DMS153 treated with DMSO at 0.1 percent for 48 hours (cell line): ENCODE measurements around the gene IKZF2.
A peak's percentile ranks its signal among the peaks of the same experiment; 100 is the strongest.

Experiments used
- DNase-seq: peaks from one replicate; lab custom pipeline; 2025; ENCODE audit not compliant: unreplicated experiment; lab: John Stamatoyannopoulos, UW

IKZF2 gene

DNA sequence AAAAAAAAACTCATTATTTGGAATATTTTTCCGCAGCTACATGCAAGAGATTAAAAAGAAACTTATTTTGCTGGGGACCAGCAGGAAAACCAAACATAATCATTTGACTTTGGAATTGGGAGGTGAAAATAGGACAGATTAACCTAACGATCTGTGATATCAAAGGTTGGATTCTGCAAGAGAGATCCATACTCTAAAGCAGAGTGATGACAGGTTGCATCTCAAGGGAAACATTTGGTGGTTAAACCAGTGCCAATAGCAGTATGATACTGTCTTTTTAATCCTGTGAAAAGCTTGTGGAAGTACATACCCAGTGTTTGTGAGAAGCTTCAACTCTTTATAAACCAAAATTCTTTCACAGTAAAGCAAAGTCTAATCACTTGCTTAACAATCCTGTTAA lies 5.3 kb upstream of the IKZF2 start:
- no peak for DNase-seq

DNA sequence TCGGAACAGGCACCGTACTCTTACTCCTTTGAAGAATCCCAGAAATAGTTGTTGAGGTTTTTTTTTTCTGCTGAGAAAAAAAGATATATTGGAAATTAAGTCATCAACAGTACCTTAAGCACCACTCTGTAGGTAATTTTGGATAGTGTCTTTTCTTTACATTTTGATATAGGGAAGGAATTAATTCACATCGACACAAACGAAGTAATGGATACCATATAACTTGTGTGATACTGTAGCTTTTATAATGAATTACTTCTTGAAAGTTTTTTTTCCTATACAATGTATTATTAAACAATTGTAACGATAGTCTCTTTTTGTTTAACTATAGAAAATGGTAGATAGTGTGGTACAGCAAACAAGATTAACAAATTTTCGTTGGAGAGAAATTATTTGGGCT lies 1.5 kb upstream of the IKZF2 start:
- no peak for DNase-seq

GRCh38 chr2:213152065-213152794 lies 818 bp upstream of the IKZF2 start:
- peak; percentile 31 for DNase-seq

GRCh38 chr2:213150315-213151097 lies 906 bp downstream of the IKZF2 start:
- DNase-seq, result no peak

DNA sequence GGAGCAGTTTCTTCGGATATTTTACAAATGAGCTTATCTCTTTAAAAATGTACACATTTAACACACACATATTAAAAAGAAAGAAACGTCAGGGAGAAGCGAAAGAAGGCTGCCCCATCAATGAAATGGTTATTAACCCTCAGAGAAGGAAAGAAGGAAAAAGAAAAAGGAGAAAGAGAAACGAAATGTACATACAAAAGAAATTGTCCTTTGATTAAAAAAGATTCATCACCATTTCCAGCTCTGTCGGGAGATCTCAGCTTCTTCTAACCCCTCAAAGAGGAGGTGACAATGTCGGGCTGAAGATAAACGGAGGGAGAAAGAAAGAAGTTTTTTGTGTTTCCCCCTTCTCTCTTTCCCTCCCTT lies 1.5 kb downstream of the IKZF2 start:
- DNase-seq, result no peak

DNA sequence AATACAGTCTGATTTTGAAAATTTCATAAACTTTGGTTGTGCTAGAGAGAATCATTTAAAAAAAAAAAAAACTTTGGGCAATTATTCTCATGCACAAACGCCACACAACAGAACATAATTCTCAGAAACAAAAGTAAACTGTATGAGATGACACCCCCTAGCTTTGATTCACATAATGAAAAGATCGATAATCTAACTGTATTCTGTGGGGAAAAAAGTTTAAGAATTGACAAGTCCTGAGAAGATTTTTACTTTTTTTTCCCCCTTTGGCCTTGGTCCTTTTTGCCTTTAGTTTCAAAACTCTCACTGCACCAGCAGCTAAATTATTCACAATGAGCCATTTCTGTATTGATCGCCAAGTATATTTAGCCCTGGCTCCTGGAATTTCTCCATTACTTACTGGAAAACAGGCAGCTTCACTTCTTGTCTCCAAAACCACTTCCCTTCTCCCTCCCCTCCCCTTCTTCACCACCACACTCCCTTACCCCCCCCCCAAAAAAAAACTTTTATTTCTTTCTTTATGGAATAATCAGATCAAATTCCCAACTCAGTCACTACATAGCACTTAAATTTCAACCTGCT lies 2.0 kb downstream of the IKZF2 start:
- DNase-seq, result no peak

DNA sequence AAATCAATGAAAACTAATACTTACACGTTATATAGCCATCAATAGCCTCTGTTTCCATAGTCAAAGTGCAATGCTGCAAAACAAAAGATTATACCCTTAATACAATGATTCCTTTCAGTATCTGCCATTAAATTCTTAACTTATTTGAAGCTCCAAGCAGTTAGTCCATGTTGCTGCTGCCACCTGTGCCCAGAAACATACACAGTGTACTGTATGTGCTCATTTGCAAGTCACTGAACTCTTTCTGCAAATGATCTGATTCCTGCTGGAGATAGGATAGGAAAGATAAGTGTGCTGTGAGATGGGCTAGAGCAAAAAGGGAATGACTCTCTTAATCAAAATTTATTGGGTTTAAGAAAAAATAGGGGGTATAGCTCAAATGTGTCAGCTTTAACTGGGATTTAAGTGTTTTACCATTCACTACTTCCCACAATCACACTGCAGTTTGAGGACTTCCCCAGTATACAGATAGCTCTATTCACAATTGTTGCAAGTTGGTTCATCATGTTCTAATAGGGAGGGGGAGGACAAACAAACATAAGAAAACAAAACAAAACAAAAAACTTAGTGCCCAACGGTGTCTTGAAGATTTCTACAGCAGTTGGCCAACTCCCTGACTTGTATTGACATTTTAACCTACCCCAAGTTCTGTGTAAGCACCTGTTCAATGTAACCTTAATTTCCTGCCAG lies 2.7 kb downstream of the IKZF2 start:
- DNase-seq, result no peak

DNA sequence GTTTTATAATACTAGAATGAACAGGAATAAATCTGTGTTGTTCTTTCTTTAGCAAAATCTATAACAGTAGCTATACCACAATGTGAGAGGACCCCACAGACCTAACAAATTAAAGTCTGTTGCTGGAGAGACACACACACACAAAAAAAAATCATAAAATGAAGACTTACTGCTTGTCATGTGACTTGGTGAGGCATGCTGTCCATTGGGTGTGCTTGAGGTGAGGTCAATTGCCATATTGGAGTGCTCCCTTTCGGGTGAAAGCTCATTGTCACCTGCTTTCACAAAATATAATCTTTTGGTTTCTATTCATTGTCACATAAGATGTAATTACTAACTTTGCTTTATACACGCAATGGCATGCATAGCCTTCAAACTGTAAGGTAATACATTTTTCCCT lies 3.9 kb downstream of the IKZF2 start:
- no peak for DNase-seq

DNA sequence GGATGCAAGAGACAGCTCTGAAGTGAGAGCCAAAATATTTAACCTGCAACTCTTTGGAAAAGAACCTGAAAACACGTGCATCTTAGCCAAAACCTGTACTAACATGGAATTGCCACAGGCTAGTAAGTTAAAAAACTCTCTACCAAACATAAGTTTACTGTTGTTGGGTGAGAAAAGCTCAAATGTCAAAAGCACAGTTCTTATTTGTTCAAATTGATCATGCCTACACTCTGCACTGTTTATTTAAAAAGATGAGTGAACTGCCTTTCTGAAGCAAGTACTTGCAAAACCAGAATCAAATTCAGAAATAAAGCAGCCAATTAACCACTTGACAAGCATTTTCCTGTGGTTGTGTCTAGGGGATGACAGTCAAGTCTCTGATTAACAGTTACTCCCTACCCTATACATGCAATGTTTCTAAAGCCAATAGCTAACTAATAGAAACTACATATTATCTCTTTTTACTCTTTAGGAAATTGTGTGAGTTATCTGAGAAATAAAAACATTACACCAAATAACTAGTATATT lies 5.6 kb downstream of the IKZF2 start:
- DNase-seq, result no peak

- DNase-seq, result no peak
These were observed 14.3 kb downstream of the IKZF2 start for GRCh38 chr2:213137064-213137463.

DNA sequence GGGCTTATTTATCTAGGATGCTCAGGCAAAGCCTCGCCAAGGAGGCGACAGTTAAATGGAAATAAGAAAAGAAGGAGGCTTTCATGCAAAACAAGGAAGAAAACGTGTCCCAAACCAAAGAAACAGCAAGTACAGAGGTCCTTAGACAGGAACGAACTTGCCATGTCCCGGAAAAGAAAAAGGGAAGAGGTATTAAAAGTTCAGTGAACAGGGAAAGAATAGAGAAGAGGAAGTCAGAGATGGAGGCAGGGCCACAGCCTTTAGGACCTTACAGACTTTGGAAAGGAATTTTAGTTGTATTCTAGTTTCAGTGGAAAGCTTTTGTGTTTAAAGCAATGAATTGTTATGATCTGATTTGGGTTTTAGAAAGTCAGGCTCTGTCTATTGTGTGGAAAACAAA lies 22.1 kb downstream of the IKZF2 start:
- no peak for DNase-seq

- no peak for DNase-seq
These were observed 25.6 kb downstream of the IKZF2 start for GRCh38 chr2:213125646-213126347.

- peak; percentile 29 for DNase-seq
These were observed 28.7 kb downstream of the IKZF2 start for GRCh38 chr2:213122725-213123124.

GRCh38 chr2:213121690-213122089 lies 29.7 kb downstream of the IKZF2 start:
- no peak for DNase-seq

GRCh38 chr2:213119061-213119809 lies 32.2 kb downstream of the IKZF2 start:
- no peak for DNase-seq

DNA sequence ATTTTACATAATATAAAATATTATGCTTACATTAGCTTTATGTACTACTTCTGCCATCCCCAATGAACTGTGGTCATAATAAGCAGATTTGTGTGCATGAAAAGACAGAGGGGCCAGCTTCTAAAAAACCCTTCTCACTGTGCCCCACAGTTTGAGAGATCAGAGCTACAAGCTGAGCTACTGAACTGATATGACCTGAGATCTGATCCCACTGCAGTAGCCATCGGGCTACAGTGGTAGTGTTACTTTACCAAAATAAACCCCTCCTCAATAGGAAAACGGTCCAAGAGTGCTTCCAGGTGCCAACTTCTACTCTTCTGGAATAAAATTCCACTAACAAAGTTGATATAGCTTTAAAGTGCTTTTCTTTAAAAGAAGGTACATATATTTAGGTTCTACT lies 43.1 kb downstream of the IKZF2 start:
- no peak for DNase-seq

DNA sequence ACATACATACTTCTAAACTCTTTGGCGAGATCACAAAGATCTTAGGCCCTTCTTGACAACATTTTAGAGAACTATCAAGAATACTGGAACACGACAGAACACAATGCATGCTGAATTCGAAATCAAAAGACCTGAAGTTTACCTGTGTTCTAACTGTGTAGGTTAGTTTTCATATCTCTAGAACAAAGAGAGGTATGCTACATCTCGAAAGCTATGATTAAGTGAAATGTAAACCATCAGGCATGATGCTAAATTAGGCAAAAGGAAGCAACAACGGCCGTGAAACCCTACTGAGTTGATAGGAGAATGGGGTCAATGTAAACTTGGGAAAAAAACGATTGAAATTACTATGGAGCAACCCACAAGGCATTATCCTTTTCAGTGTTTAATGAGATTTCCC lies 43.7 kb downstream of the IKZF2 start:
- DNase-seq, result no peak

DNA sequence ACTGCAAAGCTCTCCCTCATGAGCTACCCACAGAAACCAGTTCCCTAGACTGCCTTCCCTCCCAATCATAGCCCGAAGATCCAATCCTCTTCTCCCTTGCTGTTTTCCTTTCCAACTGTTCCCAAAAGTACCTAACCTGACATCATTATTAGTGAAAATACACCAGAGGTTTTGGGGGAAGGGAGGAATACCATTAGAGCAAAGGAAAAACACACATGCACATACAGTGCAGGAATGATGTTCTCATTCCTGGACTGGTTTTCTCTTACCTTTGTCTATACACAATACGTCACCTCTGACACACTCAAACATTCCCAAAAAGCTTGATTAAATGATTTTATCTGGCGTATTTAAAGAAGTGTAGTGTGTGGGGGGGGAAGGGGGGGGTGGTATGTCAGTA lies 46.2 kb downstream of the IKZF2 start:
- no peak for DNase-seq

DNA sequence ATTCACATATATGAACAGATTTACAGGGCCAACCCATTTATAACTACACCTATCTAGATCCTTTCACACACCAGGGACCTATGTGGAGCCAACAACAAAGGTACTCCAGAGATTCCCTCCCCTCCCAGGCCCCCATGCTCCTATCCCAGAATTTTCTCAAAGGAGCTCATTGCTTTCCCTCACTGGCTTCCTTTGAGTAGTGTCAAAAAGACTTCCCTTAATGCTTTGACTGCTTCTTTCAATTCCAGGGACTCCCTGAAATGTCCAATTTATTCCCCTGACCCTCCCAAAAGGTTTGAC lies 46.6 kb downstream of the IKZF2 start:
- DNase-seq, result no peak
